Stimulated activated effector memory CD8-positive, alpha-beta T cell treated with anti-CD3 and anti-CD28 coated beads, Interleukin-12 subunit alpha, Interleukin-12 subunit beta, amount 100 ng/mL, for 72 hours (primary cell): ENCODE data around the gene KSR1.

Experiments
- ATAC-seq: fragments of 150-1000 bp; cut with Tn5 transposase; 2 replicates; pipeline ENCODE4 v1.10.0; 2021
- DNase-seq, 2 donors: peaks; one replicate each; pipeline ENCODE4 v3.0.0; 2021 to 2022; ENCODE audit warnings: low spot score in 2 of 2
- H3K27ac Mint-ChIP-seq: one replicate; pipeline ENCODE4 v1.8.0; 2022; ENCODE audit warnings: mild to moderate bottlenecking, mixed read lengths
- H3K36me3 Mint-ChIP-seq: one replicate; pipeline ENCODE4 v1.8.0; 2022; ENCODE audit warnings: mild to moderate bottlenecking, mixed read lengths
- H3K4me1 Mint-ChIP-seq: one replicate; pipeline ENCODE4 v1.8.0; 2022; ENCODE audit warnings: mixed read lengths
- H3K4me3 Mint-ChIP-seq: one replicate; pipeline ENCODE4 v1.8.0; 2022; ENCODE audit warnings: mild to moderate bottlenecking, mixed read lengths
- H3K9me3 Mint-ChIP-seq: one replicate; pipeline ENCODE4 v1.8.0; 2022; ENCODE audit warnings: mixed read lengths

The KSR1 gene

DNA sequence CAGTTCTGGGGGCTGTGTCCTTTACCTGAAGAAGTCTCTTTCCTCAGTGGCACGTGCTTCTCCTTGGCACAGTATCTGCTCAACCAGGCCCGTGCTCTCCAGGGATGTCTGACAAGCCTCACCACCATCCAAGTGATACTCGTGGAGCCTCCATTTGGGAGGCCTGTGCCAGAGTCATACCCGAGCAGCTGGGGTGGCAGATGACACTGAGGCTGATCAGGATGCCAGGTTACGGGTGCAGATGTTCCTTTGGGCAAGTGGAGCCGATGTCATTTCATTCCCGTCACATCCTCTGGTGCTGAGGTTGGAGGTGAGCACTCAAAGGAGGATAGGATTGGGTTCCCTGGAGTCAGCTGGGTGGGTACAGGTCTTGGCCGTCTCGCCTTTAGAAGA, 87.2 kb downstream of the KSR1 start:
- Mint-ChIP-seq H3K4me3 (peak overlapping the region; percentile 51), H3K36me3 (peaks cover 8% of the 10 kb centered on the region), H3K27ac (peak overlapping the region; percentile 63), H3K9me3 (no peaks in the 10 kb centered on the region), H3K4me1 (peaks cover 80% of the 10 kb centered on the region)
- ATAC-seq = no peak
- no peak for DNase-seq

DNA sequence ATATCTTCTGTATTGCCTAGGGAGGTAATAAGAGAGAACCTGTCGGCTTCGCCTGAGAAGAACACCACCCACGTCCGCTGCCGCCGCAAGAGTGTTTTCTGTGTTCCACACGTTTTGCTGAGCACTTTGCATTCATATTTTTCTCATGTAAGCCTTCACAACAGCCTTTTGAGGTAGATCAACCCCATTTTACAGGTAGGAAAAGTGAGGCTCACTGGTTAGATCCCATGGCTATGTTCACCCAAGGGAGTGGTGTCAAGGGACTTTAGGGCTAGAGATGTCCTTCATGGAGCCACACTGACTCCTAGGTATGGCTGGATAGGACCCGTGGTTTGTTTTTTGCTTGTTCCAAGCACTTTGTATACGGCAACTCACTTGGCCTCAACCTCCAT, 87.7 kb downstream of the KSR1 start:
- ATAC-seq (no peak), DNase-seq (no peak)
- no peaks in the 10 kb centered on the region for H3K9me3 Mint-ChIP-seq
- H3K4me3 Mint-ChIP-seq = peak overlapping the region; percentile 51
- H3K27ac Mint-ChIP-seq = peak overlapping the region; percentile 94
- peaks cover 79% of the 10 kb centered on the region for H3K4me1 Mint-ChIP-seq
- H3K36me3 Mint-ChIP-seq = peaks cover 8% of the 10 kb centered on the region

DNA sequence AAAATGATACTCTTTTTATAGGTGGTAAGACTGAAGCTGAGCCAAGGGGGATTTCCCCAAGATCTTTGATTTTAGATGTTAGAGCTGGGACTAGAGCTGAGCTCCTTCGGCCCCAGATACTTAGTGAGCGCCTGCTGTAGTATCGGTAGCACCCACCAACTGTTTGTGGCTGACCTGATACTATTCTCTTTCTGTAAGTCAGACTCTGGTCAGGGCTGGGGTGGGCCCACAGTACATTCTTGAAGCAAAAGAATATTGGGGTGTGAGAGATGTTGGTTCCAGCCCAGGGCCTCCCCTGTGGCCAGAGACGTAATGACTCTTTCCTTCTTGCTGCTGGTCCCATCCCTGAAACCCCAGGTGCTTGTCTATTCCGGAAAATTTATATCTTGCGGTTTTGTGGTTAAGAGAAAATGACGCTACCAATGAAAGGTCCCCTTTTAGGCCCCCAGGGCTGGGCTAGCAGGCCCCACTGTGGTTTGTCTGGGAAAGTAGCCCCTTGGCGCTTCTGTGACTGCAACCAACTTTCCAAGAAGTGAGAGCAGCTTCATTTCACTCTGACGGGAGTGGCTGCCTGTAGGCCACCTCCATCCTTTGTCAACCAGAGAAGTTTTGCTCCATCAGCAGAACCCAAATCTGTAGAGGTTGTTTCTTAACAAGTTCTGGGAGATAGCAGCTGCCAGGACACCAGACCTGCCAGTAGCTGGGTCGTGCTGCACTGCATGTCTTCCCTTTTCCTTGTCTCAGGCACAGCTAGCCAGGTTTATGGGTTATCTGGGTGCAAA, 88.3 kb downstream of the KSR1 start:
- peak; percentile 54 to 91 for DNase-seq
- peak overlapping the region; percentile 94 for H3K27ac Mint-ChIP-seq
- H3K9me3 Mint-ChIP-seq = no peaks in the 10 kb centered on the region
- H3K36me3 Mint-ChIP-seq = peaks cover 8% of the 10 kb centered on the region
- peak; percentile 95 for ATAC-seq
- H3K4me1 Mint-ChIP-seq = peaks cover 74% of the 10 kb centered on the region
- peak overlapping the region; percentile 51 for H3K4me3 Mint-ChIP-seq

DNA sequence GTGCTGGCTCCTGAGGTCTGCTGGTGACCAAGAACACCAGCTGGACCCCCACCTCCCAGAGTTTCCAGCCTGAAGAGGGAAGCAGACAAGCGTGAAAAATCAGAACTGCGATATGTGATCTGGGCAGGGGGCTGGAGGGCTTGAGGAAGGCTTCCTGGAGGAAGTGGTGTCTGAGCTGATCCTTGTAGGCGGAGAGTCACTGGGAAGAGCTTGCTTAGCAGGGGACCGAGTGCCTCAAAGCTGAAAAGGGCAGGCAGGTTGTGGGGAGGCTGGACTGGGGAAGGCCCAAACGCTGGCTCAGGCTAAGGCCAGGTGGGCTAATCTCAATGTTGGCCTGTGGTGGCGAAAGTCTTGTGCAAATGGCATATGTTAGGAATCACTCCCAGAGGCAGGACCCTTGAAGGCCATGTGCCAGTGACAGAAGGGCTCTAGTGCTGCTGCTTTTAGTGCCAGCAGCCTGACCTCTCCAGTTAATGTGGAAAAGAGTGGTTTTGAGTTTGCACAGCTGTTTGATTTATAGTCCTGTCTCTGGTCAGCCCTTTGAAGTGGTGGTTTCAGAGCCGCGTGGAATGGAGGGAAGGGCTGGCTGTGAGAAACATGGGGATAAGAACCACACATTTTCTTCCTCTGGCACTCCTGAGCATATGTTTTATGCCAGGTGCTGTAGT, 89.4 kb downstream of the KSR1 start:
- no peak for DNase-seq
- Mint-ChIP-seq H3K36me3 (peaks cover 8% of the 10 kb centered on the region), H3K4me3 (peak overlapping the region; percentile 51), H3K27ac (peak overlapping the region; percentile 94), H3K4me1 (peaks cover 64% of the 10 kb centered on the region), H3K9me3 (no peaks in the 10 kb centered on the region)
- no peak for ATAC-seq

DNA sequence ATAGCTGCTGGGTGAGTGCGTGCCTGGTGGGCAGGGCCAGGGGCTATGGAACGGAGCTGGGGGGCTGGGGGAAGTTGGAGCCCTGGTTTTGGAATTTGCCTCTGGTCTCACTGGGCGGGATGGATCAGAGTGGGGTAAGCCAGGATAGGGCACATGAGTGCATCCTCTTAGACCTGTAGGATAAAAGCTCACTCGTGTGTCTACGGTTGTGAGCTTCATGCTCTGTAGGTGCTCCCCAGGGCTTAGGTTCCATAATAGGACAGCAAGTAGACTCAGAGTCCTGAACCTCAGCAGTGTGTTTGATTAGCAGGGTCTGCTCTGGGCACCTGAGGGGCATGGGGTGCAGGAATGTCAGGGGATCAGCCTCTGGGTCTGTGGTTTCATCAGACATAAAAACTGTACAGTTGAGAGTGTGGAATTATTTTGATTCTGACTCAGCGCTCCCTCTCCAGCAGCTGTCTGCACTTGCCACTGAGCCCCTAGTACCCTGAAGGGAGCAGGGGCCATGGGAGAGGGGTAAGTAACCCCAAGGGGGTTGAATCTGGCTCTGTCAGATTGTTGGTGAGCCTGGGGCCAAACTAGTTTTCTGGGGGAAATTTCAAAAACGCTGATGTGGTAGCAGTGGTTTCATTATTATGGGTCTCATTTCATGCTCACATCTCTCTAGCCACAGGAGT, 90.5 kb downstream of the KSR1 start:
- Mint-ChIP-seq H3K36me3 (peaks cover 11% of the 10 kb centered on the region), H3K4me3 (peak overlapping the region; percentile 48), H3K4me1 (peaks cover 57% of the 10 kb centered on the region), H3K9me3 (no peaks in the 10 kb centered on the region), H3K27ac (peak overlapping the region; percentile 94)
- DNase-seq (no peak), ATAC-seq (no peak)

DNA sequence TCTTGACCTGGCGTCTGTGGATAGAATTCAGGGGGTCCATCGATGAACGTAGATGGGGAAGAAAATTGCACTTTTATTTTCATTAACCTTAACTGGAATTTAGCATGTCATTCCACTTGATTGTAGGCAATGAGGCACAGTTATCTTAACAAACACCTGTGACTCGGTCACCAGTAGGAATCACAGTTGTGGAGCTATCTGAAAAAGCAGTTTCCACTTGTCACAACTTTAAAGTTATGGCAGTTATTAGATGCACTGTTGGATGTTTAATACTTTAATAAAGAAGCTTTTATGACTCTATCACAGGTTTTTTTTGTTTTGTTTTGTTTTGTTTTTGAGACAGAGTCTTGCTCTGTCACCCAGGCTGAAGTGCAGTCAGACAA, 91.0 kb downstream of the KSR1 start:
- ATAC-seq = no peak
- Mint-ChIP-seq H3K36me3 (peaks cover 16% of the 10 kb centered on the region), H3K27ac (peak overlapping the region; percentile 94), H3K9me3 (no peaks in the 10 kb centered on the region), H3K4me1 (peaks cover 57% of the 10 kb centered on the region), H3K4me3 (peak overlapping the region; percentile 48)
- DNase-seq = no peak

DNA sequence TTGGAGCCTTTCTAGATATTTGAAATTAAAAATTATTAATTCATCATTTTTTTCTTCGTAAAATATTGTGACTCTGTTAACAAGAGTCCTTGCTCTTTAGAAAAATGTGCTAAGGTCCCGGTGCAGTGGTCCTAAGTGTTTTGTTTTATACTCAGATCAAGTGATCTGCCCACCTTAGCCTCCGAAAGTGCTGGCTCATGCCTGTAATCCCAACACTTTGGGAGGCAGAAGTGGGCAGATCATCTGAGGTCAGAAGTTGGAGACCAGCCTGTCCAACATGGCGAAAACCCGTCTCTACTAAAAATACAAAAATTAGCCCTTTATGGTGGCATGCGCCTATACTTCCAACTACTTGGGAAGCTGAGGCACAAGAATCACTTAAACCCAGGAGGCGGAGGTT, 92.1 kb downstream of the KSR1 start:
- Mint-ChIP-seq H3K4me1 (peaks cover 62% of the 10 kb centered on the region), H3K36me3 (peaks cover 22% of the 10 kb centered on the region)
- ATAC-seq = no peak

DNA sequence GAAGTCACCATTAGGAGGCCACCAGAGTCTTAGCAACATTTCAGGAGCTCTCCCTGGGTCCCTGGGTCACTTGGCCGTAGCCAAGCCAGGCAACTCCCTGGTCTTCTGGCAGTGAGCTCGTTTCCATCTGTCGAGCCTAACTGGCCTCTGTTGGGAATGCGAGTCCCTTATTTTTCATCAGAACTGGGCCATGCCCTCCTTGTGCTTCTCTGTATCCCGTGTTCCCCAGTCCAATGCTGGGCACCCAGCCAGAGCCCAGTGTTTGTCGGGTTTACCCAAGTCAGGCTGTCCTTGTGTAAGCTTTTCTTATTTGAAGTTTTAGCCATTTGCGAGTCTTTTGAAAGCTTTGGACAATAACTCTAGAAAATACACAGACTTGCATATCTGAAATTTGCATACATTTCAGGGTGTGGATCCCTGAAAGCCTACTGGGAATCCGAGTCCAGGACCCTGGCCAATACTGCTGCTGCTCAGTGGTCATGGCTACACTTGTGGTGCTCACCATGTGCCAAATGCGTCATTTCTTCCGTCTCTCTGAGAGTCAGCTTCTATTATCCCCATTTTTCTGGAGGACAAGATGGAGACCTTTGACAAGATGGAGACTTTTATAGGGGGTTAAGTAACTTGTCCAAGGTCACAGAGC, 93.1 kb downstream of the KSR1 start:
- no peak overlapping the region for H3K27ac Mint-ChIP-seq
- DNase-seq (no peak), ATAC-seq (no peak)
- H3K4me1 Mint-ChIP-seq = peaks cover 52% of the 10 kb centered on the region
- H3K4me3 Mint-ChIP-seq = no peak overlapping the region
- H3K36me3 Mint-ChIP-seq = peaks cover 27% of the 10 kb centered on the region
- H3K9me3 Mint-ChIP-seq = no peaks in the 10 kb centered on the region

More for the DNA sequence above, 92.1 kb downstream of the KSR1 start:
- no peaks in the 10 kb centered on the region for H3K9me3 Mint-ChIP-seq
- H3K4me3 Mint-ChIP-seq = no peak overlapping the region
- no peak overlapping the region for H3K27ac Mint-ChIP-seq
- no peak for DNase-seq

DNA sequence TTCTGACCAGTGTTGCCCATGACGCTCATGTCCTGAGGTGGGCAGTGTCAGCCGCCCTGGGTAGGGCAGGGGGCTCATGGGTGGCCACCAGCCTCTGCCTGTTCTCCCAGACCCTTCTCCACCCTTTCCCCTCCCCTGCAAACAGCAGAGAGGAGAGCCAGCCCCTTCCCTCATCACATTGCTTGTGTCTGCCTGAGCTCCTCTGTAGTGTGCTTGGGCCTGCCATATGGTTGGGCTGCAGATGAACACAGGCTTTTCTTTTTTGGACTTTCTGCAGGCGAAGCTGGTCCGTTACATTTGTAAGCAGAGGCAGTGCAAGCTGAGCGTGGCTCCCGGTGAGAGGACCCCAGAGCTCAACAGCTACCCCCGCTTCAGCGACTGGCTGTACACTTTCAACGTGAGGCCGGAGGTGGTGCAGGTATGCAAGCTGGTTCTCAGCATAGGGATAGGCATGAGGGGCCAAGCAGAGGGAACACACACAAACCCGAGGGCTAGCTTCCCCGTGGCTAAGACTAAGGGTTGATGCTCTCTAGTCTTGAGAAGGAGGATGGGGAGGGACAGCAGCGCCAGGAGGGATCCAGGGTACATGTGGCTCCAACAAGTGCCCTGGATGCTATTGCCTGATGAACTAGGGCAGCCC, 94.2 kb downstream of the KSR1 start:
- no peak overlapping the region for H3K27ac Mint-ChIP-seq
- H3K36me3 Mint-ChIP-seq = peaks cover 25% of the 10 kb centered on the region
- DNase-seq (no peak), ATAC-seq (no peak)
- H3K9me3 Mint-ChIP-seq = no peaks in the 10 kb centered on the region
- peaks cover 48% of the 10 kb centered on the region for H3K4me1 Mint-ChIP-seq
- no peak overlapping the region for H3K4me3 Mint-ChIP-seq

DNA sequence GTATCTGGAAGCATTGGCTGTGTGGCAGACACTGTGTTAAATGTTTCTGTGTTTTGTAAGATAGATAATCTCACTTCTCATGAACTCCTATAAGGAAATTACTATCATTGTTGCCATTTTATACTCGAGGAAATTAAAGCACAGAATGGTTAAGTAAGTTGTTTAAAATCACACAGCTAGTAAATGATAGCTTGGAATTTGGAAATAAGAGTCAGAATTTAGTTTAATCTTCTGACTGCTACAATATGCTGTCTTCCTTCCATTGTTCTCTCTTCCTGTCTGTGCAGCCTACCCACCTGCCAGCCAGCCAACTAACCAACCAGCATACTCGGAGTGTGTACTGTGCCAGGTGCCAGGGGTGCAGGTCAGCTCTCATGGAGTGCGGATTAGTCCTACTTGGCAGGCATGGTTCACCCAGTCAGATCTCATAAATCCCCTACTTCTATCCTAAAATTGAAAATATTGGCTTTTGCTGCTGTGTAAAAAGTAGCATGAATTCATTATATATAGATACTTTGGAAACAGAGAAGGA, 94.8 kb downstream of the KSR1 start:
- DNase-seq = no peak
- Mint-ChIP-seq H3K4me1 (peaks cover 44% of the 10 kb centered on the region), H3K9me3 (no peaks in the 10 kb centered on the region), H3K4me3 (no peak overlapping the region), H3K36me3 (peaks cover 27% of the 10 kb centered on the region), H3K27ac (no peak overlapping the region)
- ATAC-seq = no peak

DNA sequence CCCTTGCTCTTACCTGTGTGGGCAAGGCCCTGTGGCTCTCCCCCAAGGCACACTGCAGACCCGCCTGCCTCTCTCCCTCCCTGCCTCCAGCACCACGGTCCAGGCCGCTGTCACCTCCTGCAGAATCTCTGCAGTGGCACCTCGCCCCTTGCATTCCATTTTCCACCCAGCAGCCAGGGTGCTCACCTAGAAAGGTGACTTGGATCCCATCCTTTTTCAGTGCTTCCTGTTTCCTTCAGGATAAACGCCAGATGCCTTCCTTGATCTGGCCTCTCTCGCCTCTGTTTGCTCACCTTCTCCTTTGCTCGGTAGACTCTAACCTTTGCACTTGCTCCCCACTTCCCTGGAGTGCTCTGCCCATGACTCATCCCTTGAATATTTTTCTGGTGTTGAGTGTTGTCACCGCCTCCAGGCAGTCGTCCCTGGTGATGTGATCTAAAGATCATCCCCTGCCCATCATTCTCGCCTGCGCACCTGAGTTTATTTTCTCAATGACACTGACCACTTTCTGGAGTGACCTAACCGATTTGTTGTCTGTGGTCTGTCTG, 95.5 kb downstream of the KSR1 start:
- Mint-ChIP-seq H3K4me3 (no peak overlapping the region), H3K36me3 (peaks cover 31% of the 10 kb centered on the region), H3K4me1 (peaks cover 36% of the 10 kb centered on the region), H3K27ac (peak overlapping the region; percentile 63), H3K9me3 (no peaks in the 10 kb centered on the region)
- DNase-seq (no peak), ATAC-seq (no peak)

DNA sequence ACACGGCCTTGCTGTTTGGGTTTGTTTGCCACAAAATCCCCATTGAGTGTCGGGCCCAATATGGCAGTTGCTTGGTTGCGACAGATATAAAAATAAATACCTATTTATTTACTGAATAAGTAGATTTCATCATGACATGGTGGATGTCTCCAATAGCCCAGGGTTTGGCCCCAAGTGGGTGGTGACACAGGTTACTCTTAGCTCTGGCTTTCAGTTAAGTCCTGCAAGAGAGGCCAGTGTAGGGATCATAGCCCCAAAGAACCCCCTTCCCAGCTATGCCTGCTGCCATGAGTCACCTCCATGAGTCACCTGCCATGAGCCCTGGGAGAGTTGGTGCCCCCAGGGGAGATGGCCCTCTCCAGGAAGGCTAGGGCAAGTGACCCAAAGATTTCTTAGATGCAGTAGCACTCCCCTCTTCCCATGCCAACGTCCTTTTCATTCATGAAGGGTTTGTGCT, 96.1 kb downstream of the KSR1 start:
- Mint-ChIP-seq H3K9me3 (no peaks in the 10 kb centered on the region), H3K4me3 (no peak overlapping the region), H3K4me1 (peaks cover 31% of the 10 kb centered on the region), H3K36me3 (peaks cover 35% of the 10 kb centered on the region), H3K27ac (peak overlapping the region; percentile 63)
- ATAC-seq = peak; percentile 51
- no peak for DNase-seq

DNA sequence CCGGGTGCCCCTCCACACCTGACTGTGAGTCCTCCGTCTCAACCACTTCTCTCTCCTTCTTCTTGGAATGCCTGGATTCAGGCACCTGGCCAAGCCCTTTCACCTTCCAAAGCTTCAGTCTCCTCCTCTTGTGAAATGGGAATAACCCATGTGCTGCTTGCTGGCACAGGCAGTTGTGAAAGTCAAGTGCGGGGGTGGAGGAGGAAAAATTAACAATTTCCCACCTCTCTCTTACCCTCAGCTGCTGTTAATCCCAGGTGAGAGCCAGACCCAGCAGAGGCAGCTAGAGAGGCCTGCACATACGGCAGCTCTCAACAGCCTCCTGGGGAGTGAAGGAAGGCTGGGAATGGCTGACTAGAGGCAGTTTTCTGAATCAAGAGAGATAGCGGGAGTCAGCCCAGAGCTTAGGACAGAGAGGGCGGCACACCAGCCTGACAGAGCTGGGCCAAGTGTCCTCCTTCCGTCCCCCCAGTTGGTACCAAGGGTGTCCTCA, 96.8 kb downstream of the KSR1 start:
- Mint-ChIP-seq H3K36me3 (peaks cover 39% of the 10 kb centered on the region), H3K27ac (peak overlapping the region; percentile 23), H3K4me3 (no peak overlapping the region), H3K9me3 (no peaks in the 10 kb centered on the region), H3K4me1 (peaks cover 28% of the 10 kb centered on the region)
- ATAC-seq (no peak), DNase-seq (no peak)

DNA sequence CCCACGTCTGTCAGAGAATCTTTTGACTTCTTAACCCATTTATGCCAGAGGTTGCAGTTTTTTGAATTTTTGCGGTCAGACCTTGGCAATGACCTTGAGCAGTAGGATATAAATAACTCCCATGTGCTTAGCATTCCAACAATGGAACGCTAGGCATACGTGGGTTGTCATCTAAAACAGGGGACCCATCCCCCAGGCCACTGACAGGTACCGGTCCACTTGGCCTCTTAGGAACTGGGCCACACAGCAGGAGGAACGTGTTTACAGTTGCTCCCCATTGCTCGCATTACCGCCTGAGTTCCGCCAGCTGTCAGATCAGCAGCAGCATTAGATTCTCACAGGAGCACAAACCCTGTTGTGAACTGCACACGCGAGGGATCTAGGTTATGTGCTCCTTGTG, 97.9 kb downstream of the KSR1 start:
- Mint-ChIP-seq H3K36me3 (peaks cover 42% of the 10 kb centered on the region), H3K27ac (no peak overlapping the region), H3K4me3 (no peak overlapping the region), H3K4me1 (peaks cover 28% of the 10 kb centered on the region), H3K9me3 (no peaks in the 10 kb centered on the region)
- ATAC-seq (no peak), DNase-seq (no peak)
